ENCODE measurements around the gene CEBPE. TPM values are rescaled to one million over a fixed set of nuclear protein-coding genes. Genes with fewer than 3 reads are reported as not detected.

Gene CEBPE
- total RNA-seq, 2 donors from 2014 or later = not detected

DNA sequence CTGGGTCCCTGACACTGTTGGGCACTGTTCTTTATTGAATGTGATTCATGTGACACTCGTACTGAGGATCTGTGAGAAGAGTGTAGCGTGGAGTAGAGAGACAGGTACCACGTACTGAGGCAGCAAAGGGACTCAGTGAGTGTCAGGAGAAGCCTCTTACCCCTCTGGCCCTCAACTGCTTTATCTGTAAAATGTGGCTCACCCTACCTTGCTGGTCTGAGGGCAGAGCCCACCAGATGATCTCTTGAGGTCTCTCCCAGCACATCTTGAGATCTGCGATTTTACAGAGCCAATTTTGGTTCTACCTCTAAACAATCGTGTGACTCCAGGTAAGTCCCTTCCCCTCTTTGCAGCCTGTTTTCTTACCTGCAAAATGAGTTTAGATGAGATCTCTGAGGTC, 3.1 kb downstream of the CEBPE start:
- Histone ChIP-seq H3K9me3 (no peaks in the 10 kb centered on the region), H3K9ac (ENCODE audit: low read depth in 2 of 2, low read length in 2 of 2) (no peak overlapping the region), H3K4me3 (no peak overlapping the region), H3K27ac (no peak overlapping the region), H3K4me1 (no peaks in the 10 kb centered on the region), H3K27me3 (no peaks in the 10 kb centered on the region), H3K36me3 (no peaks in the 10 kb centered on the region)
- DNase-seq = no peak
- intact Hi-C loops (cut with DNase I) = no loop called here
- TF ChIP-seq, protein P1, sequence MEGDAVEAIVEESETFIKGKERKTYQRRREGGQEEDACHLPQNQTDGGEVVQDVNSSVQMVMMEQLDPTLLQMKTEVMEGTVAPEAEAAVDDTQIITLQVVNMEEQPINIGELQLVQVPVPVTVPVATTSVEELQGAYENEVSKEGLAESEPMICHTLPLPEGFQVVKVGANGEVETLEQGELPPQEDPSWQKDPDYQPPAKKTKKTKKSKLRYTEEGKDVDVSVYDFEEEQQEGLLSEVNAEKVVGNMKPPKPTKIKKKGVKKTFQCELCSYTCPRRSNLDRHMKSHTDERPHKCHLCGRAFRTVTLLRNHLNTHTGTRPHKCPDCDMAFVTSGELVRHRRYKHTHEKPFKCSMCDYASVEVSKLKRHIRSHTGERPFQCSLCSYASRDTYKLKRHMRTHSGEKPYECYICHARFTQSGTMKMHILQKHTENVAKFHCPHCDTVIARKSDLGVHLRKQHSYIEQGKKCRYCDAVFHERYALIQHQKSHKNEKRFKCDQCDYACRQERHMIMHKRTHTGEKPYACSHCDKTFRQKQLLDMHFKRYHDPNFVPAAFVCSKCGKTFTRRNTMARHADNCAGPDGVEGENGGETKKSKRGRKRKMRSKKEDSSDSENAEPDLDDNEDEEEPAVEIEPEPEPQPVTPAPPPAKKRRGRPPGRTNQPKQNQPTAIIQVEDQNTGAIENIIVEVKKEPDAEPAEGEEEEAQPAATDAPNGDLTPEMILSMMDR (IDR thresholded peaks at IDR 0.05) = no peak

DNA sequence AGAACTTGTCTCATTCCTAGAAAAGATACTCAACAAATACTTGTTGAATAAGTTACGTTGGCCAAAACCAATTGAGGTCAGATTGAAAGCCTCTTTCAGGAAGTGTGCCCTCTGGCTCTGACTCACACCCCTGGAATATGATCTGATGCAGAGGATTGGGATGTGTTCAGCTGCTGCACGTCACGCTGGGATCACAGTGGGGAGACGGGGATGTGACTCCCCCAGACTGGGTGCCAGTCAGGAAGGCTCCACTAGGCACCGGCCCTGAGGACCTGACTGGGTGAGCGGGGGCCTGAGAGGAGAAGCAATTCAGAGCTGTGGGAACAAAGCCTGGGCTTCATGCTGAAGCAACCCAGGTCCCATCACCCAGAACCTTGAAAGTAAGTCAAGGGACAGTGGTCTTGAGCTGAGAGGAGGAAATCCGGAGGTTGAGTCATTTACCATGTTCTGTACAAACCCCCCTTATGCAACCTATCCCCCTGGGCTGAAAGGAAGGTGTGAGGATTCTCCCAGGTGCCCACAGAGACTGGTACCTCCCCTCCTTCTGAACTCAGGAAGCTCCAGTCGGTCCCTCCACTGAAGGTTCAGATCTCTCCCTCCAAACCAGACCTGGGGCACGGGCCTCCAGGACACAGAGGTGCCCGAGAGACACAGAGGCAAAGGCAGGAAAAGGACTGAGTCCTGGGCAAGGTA, 3.9 kb downstream of the CEBPE start:
- Histone ChIP-seq H3K27me3 (no peaks in the 10 kb centered on the region), H3K4me3 (no peak overlapping the region), H3K4me1 (no peaks in the 10 kb centered on the region), H3K9me3 (no peaks in the 10 kb centered on the region), H3K27ac (no peak overlapping the region), H3K9ac (ENCODE audit: low read depth in 2 of 2, low read length in 2 of 2) (no peak overlapping the region), H3K36me3 (no peaks in the 10 kb centered on the region)
- intact Hi-C loops (cut with DNase I) = no loop called here
- TF ChIP-seq, protein P1 (IDR thresholded peaks at IDR 0.05) = no peak
- DNase-seq = no peak

DNA sequence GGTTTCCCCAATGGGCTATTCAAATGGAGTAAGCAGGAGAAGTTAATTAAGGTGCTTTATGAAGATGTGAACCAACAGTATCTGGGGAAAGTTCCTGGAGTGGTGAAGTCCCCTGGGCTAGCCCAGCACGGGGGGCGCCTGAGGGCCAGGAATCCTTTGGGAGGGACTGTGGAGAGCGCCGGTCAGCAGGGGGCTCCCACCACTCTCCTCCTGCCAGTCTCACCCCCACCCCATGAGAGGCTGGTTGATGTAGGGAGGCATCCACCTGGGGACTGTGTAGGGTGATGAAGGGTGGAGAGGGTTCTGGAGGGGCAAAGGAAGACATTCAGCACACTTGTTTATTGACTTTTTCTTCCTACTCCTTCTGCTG, 4.4 kb downstream of the CEBPE start:
- Histone ChIP-seq H3K4me1 (no peaks in the 10 kb centered on the region), H3K9me3 (no peaks in the 10 kb centered on the region), H3K27ac (no peak overlapping the region), H3K4me3 (no peak overlapping the region), H3K36me3 (no peaks in the 10 kb centered on the region), H3K9ac (ENCODE audit: low read depth in 2 of 2, low read length in 2 of 2) (no peak overlapping the region), H3K27me3 (no peaks in the 10 kb centered on the region)
- TF ChIP-seq, protein P1 (IDR thresholded peaks at IDR 0.05) = no peak
- intact Hi-C loops (cut with DNase I) = no loop called here
- no peak for DNase-seq

DNA sequence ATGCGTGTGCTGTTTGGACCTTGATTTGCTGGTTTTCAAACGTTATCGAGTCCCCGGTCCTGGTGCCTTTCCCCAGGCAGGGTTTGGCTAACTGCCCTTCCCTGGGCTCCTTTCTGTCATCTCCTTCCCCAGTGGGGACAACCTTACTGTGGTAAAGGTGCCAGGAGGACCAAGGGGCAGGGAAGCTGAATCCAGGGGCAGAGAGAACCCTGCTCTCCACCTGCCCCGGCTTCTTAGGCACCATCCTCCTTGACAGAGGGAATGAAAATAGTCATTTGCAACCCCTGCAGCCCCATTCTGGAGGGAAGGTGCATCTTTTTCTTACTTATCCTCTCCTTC, 5.0 kb downstream of the CEBPE start:
- Histone ChIP-seq H3K4me3 (no peak overlapping the region), H3K27me3 (no peaks in the 10 kb centered on the region), H3K9me3 (no peaks in the 10 kb centered on the region), H3K9ac (ENCODE audit: low read depth in 2 of 2, low read length in 2 of 2) (no peak overlapping the region), H3K36me3 (no peaks in the 10 kb centered on the region), H3K27ac (no peak overlapping the region), H3K4me1 (no peaks in the 10 kb centered on the region)
- TF ChIP-seq, protein P1 (IDR thresholded peaks at IDR 0.05) = no peak
- intact Hi-C loops (cut with DNase I) = no loop called here
- DNase-seq = no peak

DNA sequence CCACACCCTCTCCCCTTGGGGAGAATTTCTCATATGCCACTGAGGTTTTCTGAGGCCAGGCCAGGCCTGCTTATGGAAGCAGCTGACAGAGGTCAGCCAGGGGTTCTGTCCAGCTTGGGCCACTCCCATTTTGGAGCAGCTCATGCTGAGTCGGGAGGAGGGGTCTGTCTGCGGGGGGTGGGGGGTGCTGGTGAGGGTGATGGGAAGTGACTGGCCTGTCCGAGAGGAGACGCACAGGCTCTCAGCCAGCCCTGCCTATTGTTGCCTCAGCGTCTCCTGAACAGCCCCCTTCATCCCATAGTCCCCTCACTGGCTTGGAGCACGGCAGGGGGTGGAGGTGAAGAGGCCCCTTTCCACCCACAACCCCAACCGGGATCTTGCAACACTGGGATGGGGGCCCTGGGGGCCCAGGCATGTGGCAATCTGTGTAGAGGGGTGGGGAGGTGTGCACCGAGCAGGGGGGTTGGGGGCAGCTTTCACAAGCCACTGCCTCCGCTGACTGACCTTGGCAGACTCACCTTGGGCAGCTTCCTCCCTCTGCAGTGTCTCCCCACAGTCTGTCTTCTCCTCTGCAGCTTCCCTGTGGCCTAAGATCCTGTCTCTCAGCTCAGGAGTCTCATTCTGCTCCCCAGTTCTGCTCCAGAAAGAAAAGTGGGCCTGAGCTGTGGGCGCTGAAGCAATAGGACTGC, 5.5 kb downstream of the CEBPE start:
- TF ChIP-seq, protein P1 (IDR thresholded peaks at IDR 0.05) = no peak
- intact Hi-C loops (cut with DNase I) = no loop called here
- Histone ChIP-seq H3K9ac (ENCODE audit: low read depth in 2 of 2, low read length in 2 of 2) (no peak overlapping the region), H3K9me3 (no peaks in the 10 kb centered on the region), H3K27me3 (no peaks in the 10 kb centered on the region), H3K36me3 (no peaks in the 10 kb centered on the region), H3K4me1 (no peaks in the 10 kb centered on the region), H3K4me3 (no peak overlapping the region), H3K27ac (no peak overlapping the region)
- DNase-seq = no peak

Measured in colonic mucosa (tissue), 4 donors.